PC-3 (cell line): ENCODE data around the gene PRSS27. TPM values are rescaled to one million over a fixed set of nuclear protein-coding genes. Genes with fewer than 3 reads are reported as not detected.

ENCODE experiments used
- ATAC-seq: fragments of 200-7000 bp; cut with Tn5 transposase; 2 replicates; pipeline ENCODE4 v1.9.1; 2020; ENCODE audit warnings: mild to moderate bottlenecking, moderate library complexity
- BruUV-seq: library from RNA; stranded (reverse); fragments of 400-500 nt; replicated peaks from 2 replicates; lab custom pipeline; 2021; lab: Mats Ljungman, UMichigan
- CTCF ChIA-PET: fragments of 300-600 bp; sonication (Branson Sonifier 250); formaldehyde crosslinking; loops from one replicate; lab custom pipeline; 2022; ENCODE audit warnings: antibody characterized with exemption; lab: Charles Lee
- POLR2A ChIA-PET: fragments of 300-600 bp; sonication (Branson Sonifier 250); formaldehyde crosslinking; loops from one replicate; lab custom pipeline; 2022; ENCODE audit warnings: antibody characterized with exemption; ENCODE audit not compliant: unreplicated experiment; lab: Charles Lee
- DNase-seq: peaks from one replicate; pipeline ENCODE4 v3.0.0-alpha.2; 2015
- H2AFZ ChIP-seq: fragments of 300-600 bp; sonication (generic); 2 replicates; pipeline ENCODE4 v1.6.0; 2016; ENCODE audit warnings: antibody characterized with exemption, low read length
- H3F3A ChIP-seq: fragments of 300-600 bp; sonication (generic); one replicate; pipeline ENCODE4 v1.6.0; 2017; ENCODE audit warnings: antibody characterized with exemption, low read length, control low read depth, mild to moderate bottlenecking; ENCODE audit not compliant: unreplicated experiment
- H3K27ac ChIP-seq: fragments of 300-600 bp; sonication (generic); 2 replicates; pipeline ENCODE4 v1.5.1; 2016; ENCODE audit warnings: mild to moderate bottlenecking, low read length
- H3K27me3 ChIP-seq: fragments of 300-600 bp; sonication (generic); 2 replicates; pipeline ENCODE4 v1.6.1; 2016; ENCODE audit warnings: low read length, mixed read lengths
- H3K36me3 ChIP-seq: fragments of 300-600 bp; sonication (generic); 2 replicates; pipeline ENCODE4 v1.6.1; 2016; ENCODE audit warnings: low read depth, mixed run types, low read length, mixed read lengths
- H3K4me1 ChIP-seq: fragments of 300-600 bp; sonication (generic); 2 replicates; pipeline ENCODE4 v1.5.1; 2016; ENCODE audit warnings: low read length; ENCODE audit not compliant: insufficient read depth
- H3K4me2 ChIP-seq: fragments of 300-600 bp; sonication (generic); 2 replicates; pipeline ENCODE4 v1.6.0; 2016; ENCODE audit warnings: low read length
- H3K4me3 ChIP-seq: fragments of 300-600 bp; sonication (generic); 2 replicates; pipeline ENCODE4 v1.5.1; 2016; ENCODE audit warnings: mild to moderate bottlenecking, low read length, mixed read lengths
- H3K79me2 ChIP-seq: fragments of 300-600 bp; sonication (generic); 2 replicates; pipeline ENCODE4 v1.6.1; 2017; ENCODE audit warnings: low read length, mixed read lengths
- H3K9ac ChIP-seq: fragments of 300-600 bp; sonication (generic); 2 replicates; pipeline ENCODE4 v1.6.0; 2016; ENCODE audit warnings: mild to moderate bottlenecking, low read length
- H3K9me2 ChIP-seq: fragments of 300-600 bp; sonication (generic); replicated peaks from 2 replicates; pipeline ENCODE4 v1.6.1; 2016; ENCODE audit warnings: mixed run types, low read length, mixed read lengths
- H3K9me3 ChIP-seq: fragments of 300-600 bp; sonication (generic); 2 replicates; pipeline ENCODE4 v1.6.1; 2016; ENCODE audit warnings: low read length, mixed read lengths
- H4K20me1 ChIP-seq: fragments of 300-600 bp; sonication (generic); 2 replicates; pipeline ENCODE4 v1.6.1; 2016; ENCODE audit warnings: low read length, mixed read lengths
- EZH2 ChIP-seq: fragments of 300-600 bp; sonication (generic); IDR thresholded peaks from one replicate; pipeline ENCODE4 v1.6.1; 2017; ENCODE audit warnings: antibody characterized with exemption, mild to moderate bottlenecking, low read length; ENCODE audit not compliant: unreplicated experiment
- EZH2phosphoT487 ChIP-seq: fragments of 300-600 bp; sonication (generic); IDR thresholded peaks from 2 replicates; pipeline ENCODE4 v1.6.1; 2018; ENCODE audit warnings: mild to moderate bottlenecking, antibody characterized with exemption, low read length, borderline replicate concordance
- intact Hi-C: fragments of 100-400 bp; cut with micrococcal nuclease; formaldehyde crosslinking; loops from 2 replicates; pipeline ENCODE4 v1.9.0; 2023
- total RNA-seq: library from RNA; depleted of rRNA; stranded (reverse); fragments of >200 nt; gene quantifications from 2 replicates; pipeline ENCODE4 v1.2.3, GENCODE V29; 2014
- TF ChIP-seq, protein P1 (sequence below): fragments of 300-600 bp; sonication (generic); conservative IDR thresholded peaks from 2 replicates; pipeline ENCODE4 v1.5.1; 2017; ENCODE audit warnings: antibody characterized with exemption, low read depth, mild to moderate bottlenecking, low read length

Gene PRSS27
- total RNA-seq, 1 experiment from 2014 or later = 1.2 TPM

DNA sequence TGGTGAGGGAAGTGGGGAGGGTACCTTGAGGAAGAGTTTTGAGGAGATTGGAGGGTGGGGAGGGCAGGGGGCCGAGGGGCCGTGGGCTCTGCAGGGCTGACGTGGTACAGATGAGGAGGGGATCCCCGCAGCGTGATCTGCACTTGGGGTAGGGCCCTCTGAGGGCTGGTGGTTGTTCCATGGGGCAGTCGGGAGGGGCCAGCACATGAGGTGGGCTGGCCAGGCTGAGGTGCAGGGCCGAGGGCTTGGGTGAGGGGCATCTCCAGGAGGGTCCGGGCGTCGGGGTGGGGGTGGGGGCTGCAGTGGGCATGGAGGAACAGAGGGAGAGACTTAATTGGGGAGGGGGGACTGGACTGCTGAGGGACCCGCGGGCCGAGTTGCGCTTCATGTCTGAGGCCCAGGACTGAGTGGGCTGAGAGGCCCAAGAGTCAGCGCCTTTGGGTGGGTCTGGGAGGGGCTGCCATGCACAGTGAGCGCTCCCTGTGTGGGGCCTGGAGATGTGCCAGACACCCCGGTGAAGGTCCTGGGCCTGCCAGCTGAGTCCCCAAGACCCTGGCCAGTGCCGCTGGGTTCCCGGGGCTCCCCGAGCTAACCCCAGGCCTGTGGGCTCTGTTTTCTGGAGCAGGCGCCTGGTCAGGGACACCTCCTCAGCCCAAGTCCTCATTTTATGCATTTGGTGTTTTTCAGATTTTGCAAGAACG, 13.3 kb downstream of the PRSS27 start:
- no peak overlapping the region for H3K27ac ChIP-seq
- no peak overlapping the region for H3K4me3 ChIP-seq
- no peak overlapping the region for H3K9ac ChIP-seq
- H3K9me3 ChIP-seq = no peaks in the 10 kb centered on the region
- no peaks in the 10 kb centered on the region for H3K9me2 ChIP-seq
- ChIA-PET POLR2A (no interaction called here), CTCF (no interaction called here)
- no peaks in the 10 kb centered on the region; the same call in 1 of the 2 replicates for H3K36me3 ChIP-seq
- no peak overlapping the region for H2AFZ ChIP-seq
- no peak overlapping the region for H3K4me2 ChIP-seq
- H3F3A ChIP-seq = no peaks in the 10 kb centered on the region
- H3K4me1 ChIP-seq = no peaks in the 10 kb centered on the region
- no peaks in the 10 kb centered on the region for H4K20me1 ChIP-seq
- intact Hi-C loops = no loop called here
- TF ChIP-seq EZH2phosphoT487 (no peak), EZH2 (no peak)
- TF ChIP-seq, protein P1, sequence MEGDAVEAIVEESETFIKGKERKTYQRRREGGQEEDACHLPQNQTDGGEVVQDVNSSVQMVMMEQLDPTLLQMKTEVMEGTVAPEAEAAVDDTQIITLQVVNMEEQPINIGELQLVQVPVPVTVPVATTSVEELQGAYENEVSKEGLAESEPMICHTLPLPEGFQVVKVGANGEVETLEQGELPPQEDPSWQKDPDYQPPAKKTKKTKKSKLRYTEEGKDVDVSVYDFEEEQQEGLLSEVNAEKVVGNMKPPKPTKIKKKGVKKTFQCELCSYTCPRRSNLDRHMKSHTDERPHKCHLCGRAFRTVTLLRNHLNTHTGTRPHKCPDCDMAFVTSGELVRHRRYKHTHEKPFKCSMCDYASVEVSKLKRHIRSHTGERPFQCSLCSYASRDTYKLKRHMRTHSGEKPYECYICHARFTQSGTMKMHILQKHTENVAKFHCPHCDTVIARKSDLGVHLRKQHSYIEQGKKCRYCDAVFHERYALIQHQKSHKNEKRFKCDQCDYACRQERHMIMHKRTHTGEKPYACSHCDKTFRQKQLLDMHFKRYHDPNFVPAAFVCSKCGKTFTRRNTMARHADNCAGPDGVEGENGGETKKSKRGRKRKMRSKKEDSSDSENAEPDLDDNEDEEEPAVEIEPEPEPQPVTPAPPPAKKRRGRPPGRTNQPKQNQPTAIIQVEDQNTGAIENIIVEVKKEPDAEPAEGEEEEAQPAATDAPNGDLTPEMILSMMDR = no peak
- H3K27me3 ChIP-seq = no peaks in the 10 kb centered on the region
- no peak for DNase-seq
- ATAC-seq = no peak
- no peaks in the 10 kb centered on the region for H3K79me2 ChIP-seq
- BruUV-seq = no TSS peak

DNA sequence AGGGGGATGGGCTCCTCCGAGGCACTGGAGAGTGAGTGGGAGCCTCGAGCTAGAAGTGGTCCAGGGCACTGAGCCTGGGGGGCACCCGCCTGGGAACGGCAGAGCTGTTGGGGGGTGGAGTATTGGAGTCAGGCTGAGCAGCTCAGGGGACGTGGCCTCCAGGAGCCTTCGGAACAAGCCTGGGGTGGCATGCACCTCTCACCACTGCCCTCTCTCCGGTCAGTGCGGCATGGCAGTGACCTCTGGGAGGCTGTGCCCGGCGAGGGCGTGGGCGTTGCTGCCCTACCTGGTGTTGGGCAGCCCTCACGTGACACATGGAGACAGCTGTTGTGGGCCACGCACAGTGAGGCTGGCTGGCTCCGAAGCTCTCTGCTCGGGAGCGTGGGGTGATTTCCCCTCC, 13.9 kb downstream of the PRSS27 start:
- no peak for DNase-seq
- Histone ChIP-seq H3K27me3 (no peaks in the 10 kb centered on the region), H3K4me3 (no peak overlapping the region), H3K4me1 (no peaks in the 10 kb centered on the region), H3F3A (no peaks in the 10 kb centered on the region), H3K9ac (no peak overlapping the region), H3K9me2 (no peaks in the 10 kb centered on the region), H2AFZ (no peak overlapping the region), H3K36me3 (no peaks in the 10 kb centered on the region; the same call in 1 of the 2 replicates), H3K4me2 (no peak overlapping the region), H3K27ac (no peak overlapping the region), H4K20me1 (no peaks in the 10 kb centered on the region), H3K79me2 (no peaks in the 10 kb centered on the region), H3K9me3 (no peaks in the 10 kb centered on the region)
- intact Hi-C loops = no loop called here
- TF ChIP-seq EZH2 (no peak), EZH2phosphoT487 (no peak)
- TF ChIP-seq, protein P1 = no peak
- BruUV-seq = no TSS peak
- ATAC-seq = no peak
- ChIA-PET CTCF (no interaction called here), POLR2A (no interaction called here)

DNA sequence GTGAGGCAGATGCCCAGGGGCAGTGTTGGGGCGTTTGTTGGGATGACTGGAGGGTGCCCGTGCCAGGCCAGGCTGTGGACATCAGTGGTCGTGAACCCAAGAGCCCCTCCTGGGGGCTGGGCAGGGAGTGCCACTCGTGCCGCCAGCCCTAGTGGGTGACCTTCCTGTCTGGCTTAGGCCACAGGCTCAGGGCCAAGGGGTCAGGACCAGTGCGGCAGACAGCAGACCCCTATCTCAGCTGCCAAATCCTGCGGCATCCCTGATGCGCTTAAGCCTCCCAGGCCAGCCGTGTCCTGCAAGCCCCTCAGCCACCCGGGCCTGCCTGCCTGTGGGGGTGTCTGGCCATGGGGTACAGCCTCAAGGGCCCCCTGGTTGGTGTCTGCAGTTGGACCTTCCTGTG, 14.7 kb downstream of the PRSS27 start:
- CTCF ChIA-PET = no interaction called here
- no peak overlapping the region for H2AFZ ChIP-seq
- no peak overlapping the region for H3K4me2 ChIP-seq
- ATAC-seq (no peak), DNase-seq (no peak)
- H3K9me2 ChIP-seq = no peaks in the 10 kb centered on the region
- H3K9me3 ChIP-seq = no peaks in the 10 kb centered on the region
- POLR2A ChIA-PET = no interaction called here
- H3K79me2 ChIP-seq = no peaks in the 10 kb centered on the region
- no peaks in the 10 kb centered on the region for H3K27me3 ChIP-seq
- no peak overlapping the region for H3K27ac ChIP-seq
- BruUV-seq = no TSS peak
- H3F3A ChIP-seq = no peaks in the 10 kb centered on the region
- intact Hi-C loops = no loop called here
- H4K20me1 ChIP-seq = no peaks in the 10 kb centered on the region
- no peak overlapping the region for H3K9ac ChIP-seq
- H3K36me3 ChIP-seq = no peaks in the 10 kb centered on the region; the same call in 1 of the 2 replicates
- no peak overlapping the region for H3K4me3 ChIP-seq
- TF ChIP-seq, protein P1 = no peak
- no peak for TF ChIP-seq EZH2phosphoT487
- TF ChIP-seq EZH2 = no peak
- no peaks in the 10 kb centered on the region for H3K4me1 ChIP-seq
